Thyroid gland (tissue), 4 donors: ENCODE measurements around the gene BCAS3.

Source experiments
- POLR2A ChIP-seq, 2 donors: fragments of 450-650 bp; IDR thresholded peaks; one replicate each; pipeline ENCODE4 v1.6.1; 2017; ENCODE audit warnings: antibody characterized with exemption in 2 of 2, mild to moderate bottlenecking in 2 of 2, moderate library complexity in 1 of 2
- TF ChIP-seq, protein P1 (sequence below), 6 experiments: fragments of 200-600 bp in 3 of 6; fragments of 450-650 bp in 3 of 6; sonication (generic) in 3 of 6; IDR thresholded peaks; one replicate each; pipeline ENCODE4 v1.5.1; 2016 to 2019; ENCODE audit warnings: antibody characterized with exemption in 6 of 6, mild to moderate bottlenecking in 2 of 6, inconsistent platforms in 1 of 6, moderate library complexity in 1 of 6

DNA sequence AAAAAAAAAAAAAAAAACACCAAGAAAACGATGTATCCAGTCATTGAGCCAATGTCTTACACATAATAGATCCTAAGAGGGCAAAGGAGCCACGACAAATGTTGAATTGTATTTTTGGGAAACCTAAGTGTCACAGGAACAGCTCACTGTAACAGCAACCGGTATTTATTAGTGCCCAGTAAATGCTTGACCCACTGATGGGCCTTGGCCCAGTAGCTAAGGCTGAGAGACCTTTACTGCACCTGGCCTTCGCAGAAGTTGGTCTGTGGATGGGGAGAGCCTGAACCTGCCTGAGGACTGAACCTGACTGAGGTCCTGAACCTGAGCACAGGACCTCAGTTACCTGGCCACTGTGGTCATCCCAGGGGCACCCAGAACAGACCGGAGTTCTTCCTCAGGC, 657.0 kb downstream of the BCAS3 start:
- TF ChIP-seq, protein P1, sequence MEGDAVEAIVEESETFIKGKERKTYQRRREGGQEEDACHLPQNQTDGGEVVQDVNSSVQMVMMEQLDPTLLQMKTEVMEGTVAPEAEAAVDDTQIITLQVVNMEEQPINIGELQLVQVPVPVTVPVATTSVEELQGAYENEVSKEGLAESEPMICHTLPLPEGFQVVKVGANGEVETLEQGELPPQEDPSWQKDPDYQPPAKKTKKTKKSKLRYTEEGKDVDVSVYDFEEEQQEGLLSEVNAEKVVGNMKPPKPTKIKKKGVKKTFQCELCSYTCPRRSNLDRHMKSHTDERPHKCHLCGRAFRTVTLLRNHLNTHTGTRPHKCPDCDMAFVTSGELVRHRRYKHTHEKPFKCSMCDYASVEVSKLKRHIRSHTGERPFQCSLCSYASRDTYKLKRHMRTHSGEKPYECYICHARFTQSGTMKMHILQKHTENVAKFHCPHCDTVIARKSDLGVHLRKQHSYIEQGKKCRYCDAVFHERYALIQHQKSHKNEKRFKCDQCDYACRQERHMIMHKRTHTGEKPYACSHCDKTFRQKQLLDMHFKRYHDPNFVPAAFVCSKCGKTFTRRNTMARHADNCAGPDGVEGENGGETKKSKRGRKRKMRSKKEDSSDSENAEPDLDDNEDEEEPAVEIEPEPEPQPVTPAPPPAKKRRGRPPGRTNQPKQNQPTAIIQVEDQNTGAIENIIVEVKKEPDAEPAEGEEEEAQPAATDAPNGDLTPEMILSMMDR (IDR thresholded peaks at IDR 0.05): no peak
- TF ChIP-seq POLR2A (IDR thresholded peaks at IDR 0.05): no peak
